Activated CD4-positive, alpha-beta T cell treated with anti-CD3 and anti-CD28 coated beads for 4 hours (primary cell): ENCODE data around the gene UBE2F.
"Not testable (repeated sequence)": the region's sequence is repeated elsewhere in the genome, so short reads cannot be mapped to it uniquely, and the experiment has no call there.

Experiments
- DNase-seq, 2 donors: peaks; one replicate each; pipeline ENCODE4 v3.0.0-alpha.2; 2020

The UBE2F gene

GRCh38 chr2:238023608-238024007, 56.8 kb downstream of the UBE2F start:
- DNase-seq: no peak

- DNase-seq: no peak
Observed at GRCh38 chr2:238024986-238025385, 58.2 kb downstream of the UBE2F start.

GRCh38 chr2:238025741-238026360, 59.0 kb downstream of the UBE2F start:
- no peak for DNase-seq

GRCh38 chr2:238027058-238027457, 60.2 kb downstream of the UBE2F start:
- no peak for DNase-seq

GRCh38 chr2:238027591-238028415, 61.0 kb downstream of the UBE2F start:
- DNase-seq: no peak

- no peak for DNase-seq
Observed at GRCh38 chr2:238029853-238030252, 63.0 kb downstream of the UBE2F start.

- DNase-seq: no peak
Observed at GRCh38 chr2:238030422-238031155, 63.8 kb downstream of the UBE2F start.

- no peak for DNase-seq
Observed at GRCh38 chr2:238031751-238032150, 64.9 kb downstream of the UBE2F start.

GRCh38 chr2:238032755-238033337, 66.0 kb downstream of the UBE2F start:
- DNase-seq: no peak

GRCh38 chr2:238033991-238034390, 67.2 kb downstream of the UBE2F start:
- not testable (repeated sequence) for DNase-seq

- no peak for DNase-seq
Observed at GRCh38 chr2:238038203-238038602, 71.4 kb downstream of the UBE2F start.

GRCh38 chr2:238039151-238039550, 72.3 kb downstream of the UBE2F start:
- DNase-seq: no peak

GRCh38 chr2:238039985-238040384, 73.2 kb downstream of the UBE2F start:
- no peak for DNase-seq

- no peak for DNase-seq
Observed at GRCh38 chr2:238040918-238041317, 74.1 kb downstream of the UBE2F start.

GRCh38 chr2:238042090-238042489, 75.3 kb downstream of the UBE2F start:
- DNase-seq: no peak

GRCh38 chr2:238042849-238043584, 76.2 kb downstream of the UBE2F start:
- DNase-seq: no peak

GRCh38 chr2:238043851-238044250, 77.0 kb downstream of the UBE2F start:
- no peak for DNase-seq

GRCh38 chr2:238045575-238045974, 78.8 kb downstream of the UBE2F start:
- no peak for DNase-seq

GRCh38 chr2:238046725-238047270, 80.0 kb downstream of the UBE2F start:
- DNase-seq: no peak

- DNase-seq: no peak
Observed at GRCh38 chr2:238053191-238053776, 86.5 kb downstream of the UBE2F start.

- no peak for DNase-seq
Observed at GRCh38 chr2:238055841-238056240, 89.0 kb downstream of the UBE2F start.
